ENCODE results near the gene IL1RAPL1.

- TF ChIP-seq CTCF (IDR thresholded peaks at IDR 0.05) (no peak), ZFX (IDR thresholded peaks at IDR 0.05; ENCODE audit: borderline replicate concordance) (no peak)
Observed at GRCh38 chrX:29490606-29491005, 903.4 kb downstream of the IL1RAPL1 start.
